H1 (cell line): ENCODE data around the gene SELENOS. TPM values are rescaled to one million over a fixed set of nuclear protein-coding genes. Genes with fewer than 3 reads are reported as not detected.

Source experiments
- CTCF ChIA-PET: fragments of 300-600 bp; sonication (Branson Sonifier 250); formaldehyde crosslinking; loops from one replicate; lab custom pipeline; 2021; ENCODE audit not compliant: partially characterized antibody; lab: Charles Lee
- POLR2A ChIA-PET: fragments of 300-600 bp; sonication (Branson Sonifier 250); formaldehyde crosslinking; loops from one replicate; lab custom pipeline; 2021; ENCODE audit warnings: inconsistent platforms; ENCODE audit not compliant: partially characterized antibody; lab: Charles Lee
- DNase-seq, 2 experiments: peaks; one replicate each; pipeline versions ENCODE4 v3.0.0 to v3.0.0-alpha.2; 2010 to 2022; ENCODE audit warnings: low spot score in 2 of 2, low read depth in 1 of 2, mixed read lengths in 1 of 2
- FAIRE-seq: peaks from 2 replicates; lab custom pipeline; 2011; peaks lifted over from hg19 to GRCh38; lab: Jason Lieb, UNC
- H2AFZ ChIP-seq: 2 replicates; pipeline ENCODE4 v1.8.1; 2012; ENCODE audit warnings: low read length, inconsistent platforms
- H2AK5ac ChIP-seq: 2 replicates; pipeline ENCODE4 v1.6.1; 2013; ENCODE audit warnings: low read depth, low read length
- H2BK120ac ChIP-seq: replicated peaks from 2 replicates; pipeline ENCODE3; 2013; ENCODE audit warnings: low read depth, low read length, inconsistent platforms
- H2BK12ac ChIP-seq: 2 replicates; pipeline ENCODE4 v1.6.1; 2013; ENCODE audit warnings: low read depth, low read length
- H2BK15ac ChIP-seq: 2 replicates; pipeline ENCODE4 v1.6.1; 2013; ENCODE audit warnings: low read length
- H2BK20ac ChIP-seq: 2 replicates; pipeline ENCODE4 v1.6.1; 2013; ENCODE audit warnings: low read length
- H2BK5ac ChIP-seq: 2 replicates; pipeline ENCODE4 v1.6.1; 2013; ENCODE audit warnings: low read depth, low read length
- H3K14ac ChIP-seq: 2 replicates; pipeline ENCODE4 v1.6.1; 2013; ENCODE audit warnings: inconsistent platforms; ENCODE audit not compliant: insufficient read length
- H3K18ac ChIP-seq: 2 replicates; pipeline ENCODE4 v1.6.1; 2013; ENCODE audit warnings: low read length; ENCODE audit errors: extremely low read depth
- H3K23ac ChIP-seq: 2 replicates; pipeline ENCODE4 v1.6.1; 2013; ENCODE audit warnings: inconsistent platforms; ENCODE audit not compliant: insufficient read length
- H3K23me2 ChIP-seq: 2 replicates; pipeline ENCODE4 v1.6.1; 2013; ENCODE audit warnings: low read depth, low read length
- H3K27ac ChIP-seq: 2 replicates; pipeline ENCODE4 v1.6.1; 2011; ENCODE audit warnings: low read depth, low read length, inconsistent platforms
- H3K27me3 ChIP-seq, 4 experiments: replicated peaks in 1 of 4; 1 replicate in 1 of 4; 2 replicates in 3 of 4; pipeline versions ENCODE4 v1.6.1 to v1.8.1; 2011 to 2013; ENCODE audit warnings: low read length in 3 of 4, mild to moderate bottlenecking in 3 of 4, inconsistent platforms in 2 of 4, mixed read lengths in 2 of 4, moderate library complexity in 1 of 4; ENCODE audit not compliant: control insufficient read depth in 3 of 4, insufficient read depth in 3 of 4; ENCODE audit errors: extremely low read depth in 1 of 4
- H3K36me3 ChIP-seq, 4 experiments: 2 replicates each; pipeline versions ENCODE4 v1.6.1 to v1.8.1; 2011 to 2013; ENCODE audit warnings: mild to moderate bottlenecking in 4 of 4, low read length in 3 of 4, moderate library complexity in 2 of 4, control low read depth in 1 of 4, inconsistent platforms in 1 of 4; ENCODE audit not compliant: insufficient read depth in 4 of 4, control insufficient read depth in 2 of 4
- H3K4ac ChIP-seq: replicated peaks from 2 replicates; pipeline ENCODE3; 2013; ENCODE audit warnings: low read length, low read depth, mixed read lengths, inconsistent platforms; ENCODE audit not compliant: insufficient read length
- H3K4me1 ChIP-seq, 4 experiments: replicated peaks in 1 of 4; 1 replicate in 1 of 4; 2 replicates in 3 of 4; pipeline versions ENCODE4 v1.6.1 to v1.8.1; 2011 to 2013; ENCODE audit warnings: low read length in 3 of 4, inconsistent platforms in 2 of 4, mixed read lengths in 1 of 4; ENCODE audit not compliant: insufficient read depth in 4 of 4, control insufficient read depth in 3 of 4
- H3K4me2 ChIP-seq, 2 experiments: 2 replicates each; pipeline versions ENCODE4 v1.6.1 to v1.8.1; 2011 to 2013; ENCODE audit warnings: low read depth in 2 of 2, low read length in 2 of 2, control low read depth in 1 of 2, inconsistent platforms in 1 of 2, mild to moderate bottlenecking in 1 of 2; ENCODE audit not compliant: insufficient read depth in 1 of 2
- H3K4me3 ChIP-seq, 4 experiments: fragments of 200-600, 300-600 bp in 1 of 4; sonication (generic), shearing (Covaris generic), sonication (Bioruptor Twin) in 1 of 4; 2 replicates each; pipeline versions ENCODE4 v1.5.1 to v1.8.1; 2011 to 2016; ENCODE audit warnings: low read length in 4 of 4, low read depth in 3 of 4, control low read depth in 2 of 4, inconsistent platforms in 2 of 4, mild to moderate bottlenecking in 2 of 4, mixed read lengths in 1 of 4, moderate library complexity in 1 of 4; ENCODE audit not compliant: insufficient read depth in 2 of 4; ENCODE audit errors: extremely low read depth in 1 of 4
- H3K56ac ChIP-seq: replicated peaks from 2 replicates; pipeline ENCODE3; 2013; ENCODE audit warnings: low read depth, mild to moderate bottlenecking, mixed read lengths, low read length, inconsistent platforms; ENCODE audit not compliant: insufficient read length
- H3K79me1 ChIP-seq: 2 replicates; pipeline ENCODE4 v1.6.1; 2013; ENCODE audit warnings: low read depth, low read length, control low read depth
- H3K79me2 ChIP-seq, 2 experiments: 2 replicates each; pipeline versions ENCODE4 v1.6.1 to v1.8.1; 2012 to 2013; ENCODE audit warnings: low read length in 2 of 2, mild to moderate bottlenecking in 2 of 2, inconsistent platforms in 1 of 2; ENCODE audit not compliant: insufficient read depth in 2 of 2, control insufficient read depth in 1 of 2
- H3K9ac ChIP-seq, 4 experiments: replicated peaks in 1 of 4; 1 replicate in 1 of 4; 2 replicates in 3 of 4; pipeline versions ENCODE4 v1.6.1 to v1.8.1; 2011 to 2013; ENCODE audit warnings: low read depth in 3 of 4, low read length in 3 of 4, control low read depth in 2 of 4, mild to moderate bottlenecking in 2 of 4, moderate library complexity in 2 of 4, inconsistent platforms in 1 of 4; ENCODE audit errors: extremely low read depth in 1 of 4
- H3K9me3 ChIP-seq, 2 experiments: 2 replicates each; pipeline versions ENCODE4 v1.6.1 to v1.8.1; 2012 to 2013; ENCODE audit warnings: mild to moderate bottlenecking in 2 of 2, moderate library complexity in 2 of 2, control low read depth in 1 of 2, inconsistent platforms in 1 of 2, low read depth in 1 of 2, low read length in 1 of 2, mixed read lengths in 1 of 2; ENCODE audit not compliant: insufficient read depth in 2 of 2
- H4K20me1 ChIP-seq, 2 experiments: replicated peaks in 1 of 2; 2 replicates each; pipeline versions ENCODE3 to v1.8.1; 2011 to 2013; ENCODE audit warnings: inconsistent platforms in 2 of 2, low read length in 2 of 2, mild to moderate bottlenecking in 1 of 2; ENCODE audit not compliant: insufficient read depth in 2 of 2, control insufficient read depth in 1 of 2
- H4K5ac ChIP-seq: 2 replicates; pipeline ENCODE4 v1.6.1; 2013; ENCODE audit warnings: low read length, low read depth, mixed read lengths, inconsistent platforms; ENCODE audit not compliant: insufficient read length
- H4K8ac ChIP-seq: 2 replicates; pipeline ENCODE4 v1.8.0; 2013; ENCODE audit warnings: mild to moderate bottlenecking, moderate library complexity, low read length, inconsistent platforms; ENCODE audit not compliant: insufficient read depth; ENCODE audit errors: extremely low read depth
- H4K91ac ChIP-seq: replicated peaks from 2 replicates; pipeline ENCODE3; 2013; ENCODE audit warnings: low read length, mixed read lengths, inconsistent platforms; ENCODE audit not compliant: insufficient read length
- BCL11A ChIP-seq, 2 experiments: IDR thresholded peaks; one replicate each; pipeline ENCODE4 v1.6.1; 2011; ENCODE audit warnings: low read depth in 2 of 2, low read length in 2 of 2, mild to moderate bottlenecking in 2 of 2
- EP300 ChIP-seq, 2 experiments: IDR thresholded peaks; 1 replicate in 1 of 2; 2 replicates in 1 of 2; pipeline ENCODE4 v1.6.1; 2011 to 2012; ENCODE audit warnings: low read depth in 2 of 2, low read length in 2 of 2, mild to moderate bottlenecking in 2 of 2, borderline replicate concordance in 1 of 2, inconsistent platforms in 1 of 2, moderate library complexity in 1 of 2
- HDAC2 ChIP-seq, 2 experiments: fragments of 300-600 bp in 1 of 2; sonication (generic) in 1 of 2; IDR thresholded peaks; 2 replicates each; pipeline ENCODE4 v1.6.1; 2011 to 2012; ENCODE audit warnings: low read depth in 2 of 2, low read length in 2 of 2, mild to moderate bottlenecking in 2 of 2, moderate library complexity in 2 of 2, borderline replicate concordance in 1 of 2, inconsistent platforms in 1 of 2
- HDAC6 ChIP-seq: IDR thresholded peaks from one replicate; pipeline ENCODE4 v1.7.1; 2012; ENCODE audit warnings: low read depth, mild to moderate bottlenecking, inconsistent platforms, low read length, moderate library complexity
- JUN ChIP-seq: IDR thresholded peaks from 2 replicates; pipeline ENCODE4 v1.6.1; 2011; ENCODE audit warnings: low read depth, mild to moderate bottlenecking, improper control_type of control experiment, low read length
- KDM1A ChIP-seq: fragments of 200-600, 300-600 bp; sonication (generic); IDR thresholded peaks from 2 replicates; pipeline ENCODE4 v1.7.1; 2016; ENCODE audit warnings: mild to moderate bottlenecking, low read length, borderline replicate concordance
- MAFK ChIP-seq: IDR thresholded peaks from 2 replicates; pipeline ENCODE4 v1.6.1; 2012; ENCODE audit warnings: low read depth, mild to moderate bottlenecking, improper control_type of control experiment, low read length
- SIRT6 ChIP-seq: IDR thresholded peaks from one replicate; pipeline ENCODE4 v1.7.1; 2012; ENCODE audit warnings: low read length, inconsistent platforms
- SRF ChIP-seq: IDR thresholded peaks from 2 replicates; pipeline ENCODE4 v1.6.1; 2011; ENCODE audit warnings: mild to moderate bottlenecking, low read depth, low read length, moderate library complexity
- SUZ12 ChIP-seq: fragments of 200-600 bp; sonication (generic); IDR thresholded peaks from 2 replicates; pipeline ENCODE4 v1.6.1; 2012; ENCODE audit warnings: mild to moderate bottlenecking, inconsistent platforms, low read length, moderate library complexity, mixed read lengths
- TEAD4 ChIP-seq: IDR thresholded peaks from 2 replicates; pipeline ENCODE4 v1.6.1; 2012; ENCODE audit warnings: low read depth, low read length, inconsistent platforms, mixed read lengths
- ZNF274 ChIP-seq: IDR thresholded peaks from 2 replicates; pipeline ENCODE4 v1.7.0; 2012; ENCODE audit warnings: low read length, borderline replicate concordance; ENCODE audit errors: extremely low read depth
- WGBS, 2 experiments: shearing (Covaris generic) in 1 of 2; methylation state at CpG; one replicate each; pipeline versions ENCODE4 v1.1.6 to v1.1.7; 2013 to 2015; ENCODE audit warnings: low lambda C conversion rate in 2 of 2, mixed read lengths in 2 of 2, inconsistent platforms in 1 of 2, low coverage in 1 of 2, missing lambda C conversion rate in 1 of 2; ENCODE audit not compliant: insufficient replicate concordance in 2 of 2, insufficient coverage in 1 of 2, insufficient read length in 1 of 2; ENCODE audit errors: extremely low coverage in 1 of 2, missing lambda C conversion rate in 1 of 2; 5-methylcytosine and 5-hydroxymethylcytosine counted together
- polyA plus RNA-seq, 7 experiments: library from polyadenylated mRNA; depleted of rRNA in 3 of 7; stranded (reverse) in 5 of 7; unstranded in 2 of 7; fragments of >200 nt in 5 of 7; fragments of 200-250 nt in 2 of 7; gene quantifications; 1 replicate in 5 of 7; 2 replicates in 1 of 7; 4 replicates in 1 of 7; pipeline versions ENCODE4 v1.2.1 to v1.2.3, GENCODE V29; 2011 to 2013; ENCODE audit warnings: missing spikeins in 2 of 7, mixed read lengths in 2 of 7
- total RNA-seq: library from RNA; stranded (reverse); fragmentation: NEBNext Ultra II Directional; extraction: Animal tissue kit (Norgen Biotek cat#: 25700); gene quantifications from 2 replicates; pipeline ENCODE4 v1.2.1, GENCODE V29; 2021

The SELENOS gene
- total and polyA plus RNA-seq, 2 of the 8 experiments (the other 6 are each of a cell fraction or from before 2014, with no cell fraction given), result 45.1 to 46.0 TPM

GRCh38 chr15:101325263-101326025 lies 48.2 kb upstream of the SELENOS start:
- Histone ChIP-seq H3K4me2 (no peak overlapping the region), H2BK12ac (no peak overlapping the region), H3K4ac (no peak overlapping the region), H3K79me2 (no peaks in the 10 kb centered on the region), H3K4me3 (no peak overlapping the region), H2AFZ (no peak overlapping the region), H2BK20ac (no peak overlapping the region), H3K18ac (no peak overlapping the region), H3K9ac (no peak overlapping the region; a peak in 1 of 7 replicates), H3K56ac (no peak overlapping the region), H4K5ac (no peak overlapping the region), H3K36me3 (no peaks in the 10 kb centered on the region), H3K9me3 (no peaks in the 10 kb centered on the region), H3K27ac (no peak overlapping the region), H3K27me3 (peaks cover 0 to 8% (median 7%) of the 10 kb centered on the region in 4 experiments; a peak in 5 of 7 replicates), H4K8ac (no peak overlapping the region; the same call in 1 of the 2 replicates), H2BK5ac (no peak overlapping the region), H2BK15ac (no peak overlapping the region), H4K91ac (no peak overlapping the region), H2AK5ac (no peak overlapping the region), H3K23ac (no peak overlapping the region), H3K14ac (no peak overlapping the region), H3K79me1 (no peaks in the 10 kb centered on the region), H4K20me1 (no peaks in the 10 kb centered on the region), H3K4me1 (peaks cover 0 to 3% (median 1%) of the 10 kb centered on the region in 4 experiments; a peak in 1 of 7 replicates), H2BK120ac (no peak overlapping the region), H3K23me2 (no peaks in the 10 kb centered on the region)
- ChIA-PET POLR2A (no interaction called here), CTCF (interaction anchor here (0.6 to 1.7 kb wide), 5 partner anchors 16 to 316 kb away, joined by 3 to 7 read pairs (median 4); no protein-coding TSS in a partner anchor)
- WGBS, 2 experiments, result 87% methylated on average over 19 of the region's 19 CpGs; no CpG with 5 or more reads in 1 of the 2 experiments
- no peak for FAIRE-seq
- DNase-seq, result no peak
- TF ChIP-seq JUN (no peak), EP300 (IDR thresholded peaks at IDR 0.05; ENCODE audit: borderline replicate concordance in 1 of 2, low read depth in 2 of 2, low read length in 2 of 2) (no peak), BCL11A (IDR thresholded peaks at IDR 0.05; ENCODE audit: low read depth in 2 of 2, low read length in 2 of 2) (no peak), KDM1A (no peak), SIRT6 (no peak), TEAD4 (no peak), HDAC2 (IDR thresholded peaks at IDR 0.05; ENCODE audit: borderline replicate concordance in 1 of 2, low read depth in 2 of 2, low read length in 2 of 2) (no peak), SUZ12 (no peak), HDAC6 (no peak), ZNF274 (no peak), MAFK (no peak), SRF (no peak)
